Occipital lobe (tissue), 2 donors: Measurements from ENCODE around the gene ZDHHC15. TPM values are rescaled to one million over a fixed set of nuclear protein-coding genes. Genes with fewer than 3 reads are reported as not detected.
"Not testable (repeated sequence)": the region's sequence is repeated elsewhere in the genome, so short reads cannot be mapped to it uniquely, and the experiment has no call there.

ENCODE experiments used
- DNase-seq: peaks from one replicate; lab custom pipeline; 2025; lab: John Stamatoyannopoulos, UW
- total RNA-seq: library from RNA; depleted of rRNA; stranded (reverse); fragments of >200 nt; gene quantifications from one replicate; pipeline ENCODE4 v1.2.3, GENCODE V29; 2014

ZDHHC15 gene, protein sequence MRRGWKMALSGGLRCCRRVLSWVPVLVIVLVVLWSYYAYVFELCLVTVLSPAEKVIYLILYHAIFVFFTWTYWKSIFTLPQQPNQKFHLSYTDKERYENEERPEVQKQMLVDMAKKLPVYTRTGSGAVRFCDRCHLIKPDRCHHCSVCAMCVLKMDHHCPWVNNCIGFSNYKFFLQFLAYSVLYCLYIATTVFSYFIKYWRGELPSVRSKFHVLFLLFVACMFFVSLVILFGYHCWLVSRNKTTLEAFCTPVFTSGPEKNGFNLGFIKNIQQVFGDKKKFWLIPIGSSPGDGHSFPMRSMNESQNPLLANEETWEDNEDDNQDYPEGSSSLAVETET
- total RNA-seq, result 13.6 TPM

DNA sequence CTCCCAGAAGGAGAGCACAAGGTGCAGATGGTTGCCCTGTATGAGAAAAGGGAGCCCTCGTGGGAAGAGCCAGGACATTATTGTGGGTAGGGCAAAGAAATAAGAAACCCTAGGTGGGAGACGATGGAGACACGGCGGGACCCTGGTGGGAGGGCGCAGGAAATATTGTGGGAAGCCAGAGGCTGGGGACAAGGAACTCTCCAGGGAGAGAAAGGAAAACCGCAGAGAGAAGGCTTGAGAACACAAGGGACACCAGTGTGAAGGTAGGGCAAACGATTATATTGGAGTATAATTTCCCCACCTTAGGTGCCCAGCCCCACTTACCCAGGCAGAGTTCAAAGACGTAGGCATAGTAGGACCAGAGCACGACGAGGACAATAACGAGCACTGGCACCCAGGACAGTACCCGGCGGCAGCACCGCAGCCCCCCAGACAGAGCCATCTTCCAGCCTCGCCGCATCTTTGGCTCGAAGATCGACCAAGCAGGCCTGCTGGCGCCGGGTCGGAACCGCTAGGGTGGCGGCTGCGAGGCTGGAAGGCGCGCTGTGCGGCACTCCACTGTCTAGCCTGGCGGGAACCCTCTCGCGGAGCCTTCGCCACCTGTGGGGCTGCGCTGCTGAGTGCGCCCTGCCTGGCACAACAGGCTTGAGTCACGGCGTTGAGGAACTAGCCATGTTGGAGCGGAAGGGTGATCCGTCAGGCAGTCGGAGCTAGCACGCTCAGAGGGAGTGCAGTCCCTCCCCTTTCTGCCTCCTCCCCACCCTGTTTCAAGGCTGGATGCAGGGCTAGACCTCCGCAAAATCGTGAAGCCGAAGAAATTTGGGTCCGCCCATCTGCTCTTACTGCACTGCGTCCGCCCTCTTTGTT, at the start of gene ZDHHC15:
Gene ZDHHC15 (minus strand): TSS at position 473 of the 867 bp plus-strand sequence. CDS start 13 bp downstream, at position 460.
- peak; percentile 70 for DNase-seq

- not testable (repeated sequence) for DNase-seq
Measured at GRCh38 chrX:75560544-75560943, 37.7 kb upstream of the ZDHHC15 start.

DNA sequence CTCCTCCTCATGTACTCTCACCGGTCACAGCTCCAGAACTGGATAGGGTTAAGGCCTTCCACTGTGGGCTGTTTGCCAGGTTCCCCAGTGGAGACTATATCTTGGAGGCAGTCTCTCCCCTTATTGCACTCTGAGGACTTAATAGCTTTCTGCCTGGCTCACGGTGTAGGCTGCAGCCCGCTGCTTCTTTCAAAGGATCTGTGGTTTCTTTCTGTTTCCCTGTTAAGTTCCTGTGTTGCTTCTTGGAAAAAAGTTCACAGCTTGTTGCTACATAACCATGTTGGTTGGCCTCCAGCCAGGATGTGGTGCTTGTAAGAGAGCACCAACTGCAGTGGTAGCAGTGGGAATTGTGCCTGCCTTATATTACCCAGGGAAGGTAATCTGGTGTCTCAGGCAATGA, 24.9 kb upstream of the ZDHHC15 start:
- no peak for DNase-seq

DNA sequence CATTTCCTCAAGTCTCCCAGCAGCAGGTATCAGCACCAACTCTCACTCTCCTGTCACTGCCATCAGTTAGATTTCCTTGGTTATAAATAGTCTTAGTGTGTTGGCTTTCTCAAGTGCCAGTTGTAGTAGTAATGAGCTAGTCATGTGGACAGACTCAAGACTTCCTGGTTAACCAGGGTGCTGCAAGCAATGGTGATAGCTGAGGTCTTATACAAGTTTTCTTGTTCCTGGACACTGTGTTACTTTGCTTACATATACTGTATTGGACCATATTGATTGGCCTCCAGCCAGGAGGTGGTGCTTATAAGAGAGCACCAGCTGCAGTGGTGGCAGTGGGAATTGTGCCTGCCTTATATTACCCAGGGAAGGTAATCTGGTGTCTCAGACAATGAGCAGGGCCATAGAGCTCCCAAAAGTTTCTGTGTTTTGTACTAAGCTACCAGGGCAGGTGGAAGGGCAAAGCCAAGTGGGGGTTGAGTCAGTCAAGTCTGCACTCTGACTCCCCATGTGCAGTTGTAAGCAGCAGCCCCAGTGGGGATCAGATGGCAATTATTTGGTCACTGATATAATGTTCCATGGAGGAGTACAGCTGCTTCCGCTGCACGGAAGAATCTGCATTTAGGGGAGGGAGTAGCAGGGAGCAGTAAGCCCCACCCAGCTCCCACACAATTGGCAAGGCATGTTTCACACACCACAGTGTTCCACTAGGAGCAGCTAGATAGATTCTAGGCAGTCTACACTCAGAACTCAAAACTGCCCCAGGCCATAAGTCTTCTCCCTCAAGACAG, 24.1 kb upstream of the ZDHHC15 start:
- no peak for DNase-seq

GRCh38 chrX:75544786-75545185, 21.9 kb upstream of the ZDHHC15 start:
- DNase-seq, result no peak

- no peak for DNase-seq
Measured at GRCh38 chrX:75483933-75484332, 38.9 kb downstream of the ZDHHC15 start.

- DNase-seq, result not testable (repeated sequence)
Measured at GRCh38 chrX:75461780-75462179, 61.1 kb downstream of the ZDHHC15 start.

DNA sequence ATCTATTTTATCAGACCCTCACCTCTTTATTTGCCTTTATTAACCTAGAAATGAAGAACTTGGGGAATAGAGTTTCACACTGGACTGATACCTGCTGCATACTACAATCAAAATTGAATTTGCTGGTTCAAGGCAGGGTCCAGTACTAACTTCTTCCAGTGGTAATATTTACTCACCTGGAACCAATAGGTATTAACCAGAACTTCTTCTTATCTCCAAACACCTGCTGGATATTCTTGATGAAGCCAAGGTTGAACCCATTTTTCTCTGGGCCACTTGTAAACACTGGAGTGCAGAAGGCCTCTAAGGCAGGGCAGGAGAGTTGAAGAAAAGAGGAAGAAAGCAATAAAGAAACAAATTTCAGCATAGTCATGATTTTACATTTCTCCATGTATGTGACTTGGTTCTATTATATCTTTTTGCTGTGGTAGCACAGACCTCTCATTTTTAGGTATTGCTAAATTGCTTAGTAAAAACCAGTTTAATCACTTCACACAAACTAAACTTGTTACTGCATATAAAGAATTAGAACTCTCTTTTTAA, 101.1 kb downstream of the ZDHHC15 start:
- no peak for DNase-seq

DNA sequence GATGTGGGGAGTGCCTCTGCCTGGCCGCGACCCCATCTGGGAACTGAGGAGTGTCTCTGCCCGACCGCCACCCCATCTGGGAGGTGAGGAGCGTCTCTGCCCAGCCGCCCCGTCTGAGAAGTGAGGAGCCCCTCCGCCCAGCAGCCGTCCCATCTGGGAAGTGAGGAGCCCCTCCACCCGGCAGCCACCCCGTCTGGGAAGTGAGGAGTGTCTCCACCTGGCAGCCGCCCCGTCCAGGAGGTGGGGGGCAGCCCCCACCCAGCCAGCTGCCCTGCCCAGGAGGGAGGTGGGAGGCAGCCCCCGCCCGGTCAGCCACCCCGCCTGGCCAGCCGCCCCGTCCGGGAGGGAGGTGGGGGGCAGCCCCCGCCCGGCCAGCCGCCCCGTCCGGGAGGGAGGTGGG, 115.7 kb downstream of the ZDHHC15 start:
- DNase-seq, result not testable (repeated sequence)

GRCh38 chrX:75390470-75390869, 132.4 kb downstream of the ZDHHC15 start:
- no peak for DNase-seq

DNA sequence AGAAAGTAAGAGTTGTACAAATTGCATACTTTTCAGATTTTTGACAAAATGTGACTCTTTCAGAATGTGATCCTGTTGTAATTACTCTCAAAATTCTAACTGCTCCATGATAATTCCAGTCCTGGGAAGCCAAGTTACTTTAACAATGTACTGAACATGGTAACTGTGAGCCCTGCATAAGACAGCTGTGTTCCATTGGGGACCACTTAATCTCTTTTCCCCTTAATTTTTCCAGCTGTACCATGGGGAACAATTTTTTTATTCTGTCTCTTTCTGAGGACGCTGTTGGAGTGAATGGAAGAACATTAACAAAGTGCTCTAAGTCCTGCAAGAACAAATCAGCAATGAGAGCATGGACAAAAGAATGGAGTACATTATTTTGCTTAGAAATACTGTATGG, 153.1 kb downstream of the ZDHHC15 start:
- DNase-seq, result no peak

- DNase-seq, result no peak
Measured at GRCh38 chrX:75366861-75367260, 156.0 kb downstream of the ZDHHC15 start.

- no peak for DNase-seq
Measured at GRCh38 chrX:75365243-75365975, 157.4 kb downstream of the ZDHHC15 start.

DNA sequence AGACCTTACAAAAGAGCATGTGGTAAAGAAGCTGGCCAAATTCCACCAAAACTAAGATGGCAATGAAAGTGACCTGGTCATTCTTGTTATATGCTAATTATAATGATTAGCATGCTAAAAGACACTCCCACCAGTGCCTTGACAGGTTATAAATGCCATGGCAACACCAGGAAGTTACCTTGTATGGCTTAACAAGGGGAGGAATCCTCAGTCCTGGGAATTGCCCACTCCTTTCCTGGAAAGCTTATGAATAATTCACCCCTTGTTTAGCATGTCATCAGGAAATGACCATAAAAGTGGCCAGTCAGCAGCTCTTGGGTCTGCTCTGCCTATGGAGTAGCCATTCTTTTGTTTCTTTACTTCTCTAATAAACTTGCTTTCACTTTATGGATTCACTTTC, 161.0 kb downstream of the ZDHHC15 start:
- no peak for DNase-seq

DNA sequence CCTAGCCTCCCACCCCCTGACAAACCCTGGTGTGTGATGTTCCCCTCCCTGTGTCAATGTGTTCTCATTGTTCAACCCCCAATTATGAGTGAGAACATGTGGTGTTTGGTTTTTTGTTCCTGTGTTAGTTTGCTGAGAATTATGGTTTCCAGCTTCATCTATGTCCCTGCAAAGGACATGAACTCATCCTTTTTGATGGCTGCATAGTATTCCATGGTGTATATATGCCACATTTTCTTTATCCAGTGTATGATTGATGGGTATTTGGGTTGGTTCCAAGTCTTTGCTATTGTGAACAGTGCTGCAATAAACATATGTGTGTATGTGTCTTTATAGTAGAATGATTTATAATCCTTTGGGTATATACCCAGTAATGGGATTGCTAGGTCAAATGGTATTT, 174.2 kb downstream of the ZDHHC15 start:
- not testable (repeated sequence) for DNase-seq

DNA sequence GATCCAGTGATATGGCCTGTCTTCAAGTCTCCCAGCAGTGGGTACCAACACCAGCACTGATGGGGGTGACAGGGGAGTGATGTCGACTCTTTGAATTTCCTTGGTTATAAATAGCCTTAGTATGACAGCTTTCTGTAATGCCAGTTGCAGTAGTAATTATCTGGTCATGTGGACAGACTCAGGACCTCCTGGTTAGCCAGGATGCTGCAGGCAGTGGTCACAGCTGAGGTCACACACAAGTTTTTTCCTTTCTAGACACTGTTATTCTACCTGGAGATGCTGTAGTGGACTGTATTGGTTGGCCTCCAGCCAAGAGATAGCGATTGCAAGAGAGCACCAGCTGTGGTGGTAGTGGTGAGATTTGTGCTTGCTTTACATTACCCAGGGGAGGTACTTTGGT, 185.3 kb downstream of the ZDHHC15 start:
- no peak for DNase-seq

DNA sequence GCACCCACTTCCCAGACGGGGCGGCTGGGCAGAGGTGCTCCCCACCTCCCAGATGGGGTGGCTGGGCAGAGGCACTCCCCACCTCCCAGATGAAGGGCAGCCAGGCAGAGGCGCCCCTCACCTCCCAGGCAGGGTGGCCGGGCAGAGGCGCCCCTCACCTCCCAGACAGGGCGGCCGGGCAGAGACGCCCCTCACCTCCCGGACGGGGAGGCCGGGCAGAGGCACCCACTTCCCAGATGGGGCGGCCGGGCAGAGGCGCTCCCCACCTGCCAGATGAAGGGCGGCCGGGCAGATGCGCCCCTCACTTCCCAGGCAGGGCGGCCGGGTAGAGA, 187.7 kb downstream of the ZDHHC15 start:
- DNase-seq, result no peak

DNA sequence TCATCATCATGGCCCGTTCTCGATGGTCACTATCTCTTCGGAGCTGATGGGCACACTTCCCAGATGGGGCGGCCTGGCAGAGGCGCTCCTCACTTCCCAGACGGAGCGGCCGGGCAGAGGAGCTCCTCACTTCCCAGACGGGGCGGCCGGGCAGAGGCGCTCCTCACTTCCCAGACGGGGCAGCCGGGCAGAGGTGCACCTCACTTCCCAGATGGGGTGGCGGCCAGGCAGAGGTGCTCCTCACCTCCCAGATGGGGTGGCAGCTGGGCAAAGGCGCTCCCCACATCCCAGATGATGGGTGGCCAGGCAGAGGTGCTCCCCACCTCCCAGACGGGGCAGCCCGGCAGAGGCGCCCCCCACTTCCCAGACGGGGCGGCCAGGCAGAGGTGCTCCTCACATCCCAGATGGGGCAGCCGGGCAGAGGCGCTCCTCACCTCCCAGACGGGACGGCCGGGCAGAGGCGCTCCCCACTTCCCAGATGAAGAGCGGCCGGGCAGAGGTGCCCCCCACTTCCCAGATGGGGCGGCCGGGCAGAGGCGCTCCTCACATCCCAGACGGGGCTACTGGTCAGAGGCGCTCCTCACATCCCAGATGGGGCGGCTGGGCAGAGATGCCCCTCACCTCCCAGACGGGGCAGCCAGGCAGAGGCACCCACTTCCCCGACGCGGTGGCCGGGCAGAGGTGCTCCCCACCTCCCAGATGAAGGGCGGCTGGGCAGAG, 188.3 kb downstream of the ZDHHC15 start:
- not testable (repeated sequence) for DNase-seq

- no peak for DNase-seq
Measured at GRCh38 chrX:75327607-75328006, 195.2 kb downstream of the ZDHHC15 start.
